Fibroblast of lung (primary cell): Measurements from ENCODE around the gene TGFB1I1. TPM values are rescaled to one million over a fixed set of nuclear protein-coding genes. Genes with fewer than 3 reads are reported as not detected.

ENCODE experiments used
- DNase-seq, 2 donors: peaks; one replicate each; pipeline versions ENCODE4 v3.0.0 to v3.0.0-alpha.2; 2010; ENCODE audit warnings: low read depth in 2 of 2
- H2AFZ ChIP-seq: 2 replicates; pipeline ENCODE4 v1.5.1; 2012; ENCODE audit warnings: low read length, control low read depth, inconsistent platforms
- H3K27ac ChIP-seq: 2 replicates; pipeline ENCODE4 v1.5.1; 2011; ENCODE audit warnings: low read length, control low read depth; ENCODE audit not compliant: insufficient read depth
- H3K27me3 ChIP-seq: 2 replicates; pipeline ENCODE4 v1.5.1; 2011; ENCODE audit warnings: mild to moderate bottlenecking, low read length; ENCODE audit not compliant: control insufficient read depth, insufficient read depth
- H3K36me3 ChIP-seq: 2 replicates; pipeline ENCODE4 v1.5.1; 2011; ENCODE audit warnings: low read length; ENCODE audit not compliant: control insufficient read depth, insufficient read depth
- H3K4me1 ChIP-seq: 2 replicates; pipeline ENCODE4 v1.5.1; 2011; ENCODE audit warnings: low read length; ENCODE audit not compliant: control insufficient read depth, insufficient read depth; ENCODE audit errors: extremely low read depth
- H3K4me2 ChIP-seq: 2 replicates; pipeline ENCODE4 v1.5.1; 2011; ENCODE audit warnings: low read length, control low read depth; ENCODE audit not compliant: insufficient read depth; ENCODE audit errors: extremely low read depth
- H3K4me3 ChIP-seq, 4 experiments: fragments of 200-600 bp in 1 of 4; sonication (generic) in 1 of 4; replicated peaks in 1 of 4; 2 replicates each; pipeline ENCODE4 v1.5.1; 2011 to 2016; ENCODE audit warnings: low read length in 4 of 4, low read depth in 3 of 4, mild to moderate bottlenecking in 3 of 4, control low read depth in 2 of 4, inconsistent platforms in 1 of 4, mixed read lengths in 1 of 4; ENCODE audit not compliant: insufficient read depth in 1 of 4; ENCODE audit errors: control extremely low read depth in 1 of 4
- H3K79me2 ChIP-seq: 2 replicates; pipeline ENCODE4 v1.5.1; 2012; ENCODE audit warnings: mild to moderate bottlenecking, low read length, inconsistent platforms; ENCODE audit not compliant: control insufficient read depth, insufficient read depth
- H3K9ac ChIP-seq: 2 replicates; pipeline ENCODE4 v1.5.1; 2011; ENCODE audit warnings: mild to moderate bottlenecking, low read length, control low read depth; ENCODE audit not compliant: insufficient read depth
- H3K9me3 ChIP-seq: 2 replicates; pipeline ENCODE4 v1.5.1; 2012; ENCODE audit warnings: low read depth, low read length; ENCODE audit not compliant: control insufficient read depth, insufficient read depth
- H4K20me1 ChIP-seq: 2 replicates; pipeline ENCODE4 v1.5.1; 2011; ENCODE audit warnings: low read length; ENCODE audit not compliant: control insufficient read depth, insufficient read depth; ENCODE audit errors: extremely low read depth
- EZH2 ChIP-seq: IDR thresholded peaks from 2 replicates; pipeline ENCODE4 v1.5.1; 2012; ENCODE audit warnings: low read length, control low read depth, mild to moderate bottlenecking; ENCODE audit errors: missing control alignments
- polyA plus RNA-seq, 2 donors: library from polyadenylated mRNA; depleted of rRNA in 1 of 2; stranded (reverse) in 1 of 2; unstranded in 1 of 2; fragments of >200 nt; gene quantifications; 2 replicates each; pipeline ENCODE4 v1.2.1, GENCODE V29; 2011 to 2012; ENCODE audit warnings: missing spikeins in 1 of 2
- total RNA-seq: library from RNA; depleted of rRNA; stranded (reverse); fragments of >200 nt; gene quantifications from 2 replicates; pipeline ENCODE4 v1.2.1, GENCODE V29; 2014
- TF ChIP-seq, protein P1 (sequence below), 2 donors: IDR thresholded peaks in 1 of 2; conservative IDR thresholded peaks in 1 of 2; 1 replicate in 1 of 2; 2 replicates in 1 of 2; pipeline ENCODE4 v1.5.1; 2011 to 2012; ENCODE audit warnings: low read length in 2 of 2, control low read depth in 1 of 2, inconsistent platforms in 1 of 2, low read depth in 1 of 2, mild to moderate bottlenecking in 1 of 2

TGFB1I1 gene
- total and polyA plus RNA-seq, 2 donors (not counting 1 experiment from before 2014, with no cell fraction given): 46.9 to 94.3 TPM

DNA sequence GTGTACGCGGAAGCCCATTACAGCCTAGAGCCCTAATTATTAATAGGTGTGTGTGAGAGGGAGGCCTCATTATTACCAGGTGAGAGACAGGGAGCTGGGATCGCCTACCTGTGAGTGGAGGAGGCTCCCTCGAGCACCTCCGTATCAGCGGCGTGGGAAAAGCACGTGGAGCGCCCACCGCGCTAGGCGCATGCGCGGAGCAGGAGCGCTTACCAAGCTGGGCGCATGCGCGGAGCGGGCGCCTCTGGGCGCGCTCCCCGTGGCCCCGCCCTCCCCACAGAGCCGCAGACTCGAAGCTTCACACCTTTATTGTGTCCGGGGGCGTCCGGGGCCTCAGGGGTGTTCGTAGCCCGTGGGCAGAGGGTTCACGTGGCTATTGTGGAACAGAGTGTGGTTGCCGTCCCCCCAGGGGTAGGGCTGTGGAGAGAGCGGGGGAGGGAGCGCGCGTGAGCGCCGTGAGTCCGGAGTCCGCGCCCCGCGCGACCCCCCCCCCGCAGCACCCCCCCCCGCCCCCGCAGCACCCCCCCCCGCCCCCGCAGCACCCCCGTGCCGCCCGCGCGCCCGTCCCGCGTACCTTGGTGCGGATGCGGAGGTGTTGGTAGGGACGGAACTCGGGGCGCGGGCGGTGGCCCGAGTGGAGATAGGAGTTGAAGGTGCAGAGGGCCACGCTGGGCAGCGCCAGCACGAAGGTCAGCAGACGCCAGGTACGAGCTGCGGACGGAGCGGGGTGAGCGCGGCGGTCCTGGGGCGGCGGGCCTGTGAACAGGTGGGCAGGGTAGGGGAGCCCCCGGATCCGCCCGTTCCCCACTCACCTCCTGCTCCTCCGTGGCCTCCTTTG, 44.3 kb upstream of the TGFB1I1 start:
- peak in 1 of 2 donors; percentile 28 for DNase-seq
- Histone ChIP-seq H3K9me3 (no peaks in the 10 kb centered on the region), H3K79me2 (no peaks in the 10 kb centered on the region), H3K4me1 (no peaks in the 10 kb centered on the region), H3K27me3 (no peaks in the 10 kb centered on the region), H3K4me2 (no peak overlapping the region), H2AFZ (no peak overlapping the region), H3K9ac (no peak overlapping the region), H4K20me1 (no peaks in the 10 kb centered on the region), H3K4me3 (peak overlapping the region in 1 of 4 experiments; percentile 33), H3K27ac (no peak overlapping the region), H3K36me3 (no peaks in the 10 kb centered on the region)
- TF ChIP-seq, protein P1, sequence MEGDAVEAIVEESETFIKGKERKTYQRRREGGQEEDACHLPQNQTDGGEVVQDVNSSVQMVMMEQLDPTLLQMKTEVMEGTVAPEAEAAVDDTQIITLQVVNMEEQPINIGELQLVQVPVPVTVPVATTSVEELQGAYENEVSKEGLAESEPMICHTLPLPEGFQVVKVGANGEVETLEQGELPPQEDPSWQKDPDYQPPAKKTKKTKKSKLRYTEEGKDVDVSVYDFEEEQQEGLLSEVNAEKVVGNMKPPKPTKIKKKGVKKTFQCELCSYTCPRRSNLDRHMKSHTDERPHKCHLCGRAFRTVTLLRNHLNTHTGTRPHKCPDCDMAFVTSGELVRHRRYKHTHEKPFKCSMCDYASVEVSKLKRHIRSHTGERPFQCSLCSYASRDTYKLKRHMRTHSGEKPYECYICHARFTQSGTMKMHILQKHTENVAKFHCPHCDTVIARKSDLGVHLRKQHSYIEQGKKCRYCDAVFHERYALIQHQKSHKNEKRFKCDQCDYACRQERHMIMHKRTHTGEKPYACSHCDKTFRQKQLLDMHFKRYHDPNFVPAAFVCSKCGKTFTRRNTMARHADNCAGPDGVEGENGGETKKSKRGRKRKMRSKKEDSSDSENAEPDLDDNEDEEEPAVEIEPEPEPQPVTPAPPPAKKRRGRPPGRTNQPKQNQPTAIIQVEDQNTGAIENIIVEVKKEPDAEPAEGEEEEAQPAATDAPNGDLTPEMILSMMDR (conservative IDR thresholded peaks at IDR 0.05 in 1 of 2, IDR thresholded peaks at IDR 0.05 in 1 of 2; ENCODE audit: low read depth in 1 of 2, low read length in 2 of 2): no peak
- no peak for TF ChIP-seq EZH2

DNA sequence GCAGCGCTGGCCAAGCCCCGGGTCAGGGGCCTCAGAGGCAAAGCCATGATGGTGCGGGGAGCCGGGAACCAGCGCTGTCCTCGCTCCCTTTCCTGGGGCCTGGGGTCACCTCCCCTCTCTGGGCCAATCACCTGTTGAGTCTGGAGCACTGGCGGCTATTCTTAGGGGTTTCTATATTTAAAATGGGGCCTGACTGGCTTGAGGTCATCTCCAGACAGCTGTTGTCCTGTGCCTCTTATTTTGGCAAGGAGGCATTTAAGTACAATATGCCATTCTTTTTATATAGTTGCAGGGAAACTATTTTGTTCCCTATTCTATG, 43.7 kb upstream of the TGFB1I1 start, which contains the start of gene COX6A2:
Gene COX6A2 (minus strand): TSS at position 82 of the 319 bp plus-strand sequence. CDS start 35 bp downstream, at position 47.
- no peak within 1 kb of the TSS for H2AFZ ChIP-seq
- no peaks in the 10 kb centered on the region for H3K27me3 ChIP-seq
- H3K4me2 ChIP-seq: no peak within 1 kb of the TSS
- no peaks in the 10 kb centered on the region for H3K79me2 ChIP-seq
- H3K27ac ChIP-seq: no peak within 1 kb of the TSS
- no peaks in the 10 kb centered on the region for H4K20me1 ChIP-seq
- no peaks in the 10 kb centered on the region for H3K36me3 ChIP-seq
- no peak within 1 kb of the TSS for H3K9ac ChIP-seq
- no peaks in the 10 kb centered on the region for H3K4me1 ChIP-seq
- no peaks in the 10 kb centered on the region for H3K9me3 ChIP-seq
- TF ChIP-seq, protein P1 (conservative IDR thresholded peaks at IDR 0.05 in 1 of 2, IDR thresholded peaks at IDR 0.05 in 1 of 2; ENCODE audit: low read depth in 1 of 2, low read length in 2 of 2): no peak
- TF ChIP-seq EZH2: no peak
- no peak for DNase-seq
- H3K4me3 ChIP-seq: peak within 1 kb of the TSS in 1 of 4 experiments; percentile 33

DNA sequence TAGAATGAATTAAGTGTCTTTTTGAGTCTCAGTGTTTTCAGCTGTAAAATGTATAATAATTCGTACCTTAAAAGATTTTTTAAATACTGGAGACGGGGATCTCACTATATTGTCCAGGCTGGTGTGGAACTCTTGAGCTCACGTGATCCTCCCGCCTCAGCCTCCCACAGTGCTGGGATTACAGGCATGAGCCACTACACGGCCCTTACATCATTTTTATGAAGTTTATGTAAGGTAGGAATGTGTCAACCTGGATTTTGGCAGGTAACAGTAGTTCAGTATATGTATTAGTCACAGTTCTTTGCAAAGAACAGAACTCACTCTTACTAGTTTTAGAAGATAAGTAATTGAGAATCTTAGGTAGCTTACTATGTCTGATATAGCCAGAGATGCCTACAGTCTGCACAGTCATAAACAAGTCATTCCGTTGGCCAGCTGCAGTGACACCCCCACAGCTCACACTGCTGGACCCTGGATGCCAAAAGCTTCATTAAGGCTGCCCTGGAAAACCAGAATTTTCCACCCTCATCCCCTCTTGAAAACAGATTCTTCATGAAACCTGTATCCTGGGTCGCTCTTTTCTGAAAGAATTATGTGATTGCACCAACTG, 43.2 kb upstream of the TGFB1I1 start:
- H3K4me2 ChIP-seq: no peak overlapping the region
- TF ChIP-seq, protein P1 (conservative IDR thresholded peaks at IDR 0.05 in 1 of 2, IDR thresholded peaks at IDR 0.05 in 1 of 2; ENCODE audit: low read depth in 1 of 2, low read length in 2 of 2): no peak
- TF ChIP-seq EZH2: no peak
- H3K79me2 ChIP-seq: no peaks in the 10 kb centered on the region
- H3K9ac ChIP-seq: no peak overlapping the region
- H3K27ac ChIP-seq: no peak overlapping the region
- H2AFZ ChIP-seq: no peak overlapping the region
- H3K9me3 ChIP-seq: no peaks in the 10 kb centered on the region
- no peaks in the 10 kb centered on the region for H3K4me1 ChIP-seq
- no peaks in the 10 kb centered on the region for H3K36me3 ChIP-seq
- H4K20me1 ChIP-seq: no peaks in the 10 kb centered on the region
- H3K27me3 ChIP-seq: no peaks in the 10 kb centered on the region
- no peak overlapping the region for H3K4me3 ChIP-seq
- DNase-seq: no peak
